Measurements from ENCODE around the gene NCOA7. TPM values are rescaled to one million over a fixed set of nuclear protein-coding genes. Genes with fewer than 3 reads are reported as not detected.

The NCOA7 gene
- total RNA-seq, 4 donors from 2014 or later: 11.1 to 28.4 (median 22.1) TPM

GRCh38 chr6:125944896-125945295, 154.1 kb downstream of the NCOA7 start:
- Histone ChIP-seq H3K4me3 (no peak overlapping the region), H3K4me1 (peaks cover 74% of the 10 kb centered on the region), H3K9me3 (no peaks in the 10 kb centered on the region), H3K36me3 (no peaks in the 10 kb centered on the region), H3K27ac (peak overlapping the region; percentile 20), H3K27me3 (no peaks in the 10 kb centered on the region)
- DNase-seq (ENCODE audit: low spot score in 2 of 2): no peak
- whole genome bisulfite sequencing: 60% methylated on average over 1 of the region's 1 CpG
- no peak for TF ChIP-seq POLR2A (IDR thresholded peaks at IDR 0.05)
- no peak for TF ChIP-seq CTCF (IDR thresholded peaks at IDR 0.05)

DNA sequence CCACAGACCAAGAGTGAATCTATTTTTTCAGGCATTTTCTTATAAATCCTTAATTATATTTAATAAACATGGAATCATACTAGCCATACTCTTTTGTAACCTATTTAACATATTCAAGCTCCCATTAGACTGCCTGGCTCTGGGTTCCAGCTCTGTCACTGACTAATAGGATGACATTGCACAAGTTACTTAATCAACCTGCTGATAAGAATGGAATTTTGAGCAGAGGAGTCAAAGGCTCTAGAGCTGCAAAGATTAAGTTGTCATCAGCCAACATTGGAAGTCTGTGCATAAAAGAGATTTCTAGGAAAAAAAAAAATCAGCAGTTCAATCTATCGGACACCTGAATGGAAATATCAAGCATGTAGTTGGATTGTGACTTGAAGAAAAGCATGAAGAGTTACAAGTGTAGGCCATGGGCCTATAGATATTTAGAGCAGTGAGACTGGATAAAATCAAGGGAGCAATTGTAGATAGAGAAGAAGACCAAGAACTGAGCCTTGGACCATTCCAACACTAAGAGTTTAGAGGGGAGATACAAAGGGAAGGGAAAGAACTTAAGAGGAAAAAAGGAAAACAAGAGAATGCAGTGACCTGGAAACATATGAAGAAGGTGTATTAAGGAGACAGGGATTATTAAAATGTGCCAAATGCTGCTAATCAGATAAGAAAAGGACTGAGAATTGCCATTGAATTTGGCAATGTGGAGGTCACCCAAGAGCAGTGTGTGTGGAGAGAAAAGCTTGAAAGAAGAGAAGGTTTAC, 154.8 kb downstream of the NCOA7 start:
- 58% methylated on average over 1 of the region's 1 CpG for WGBS
- Histone ChIP-seq H3K36me3 (no peaks in the 10 kb centered on the region), H3K27me3 (no peaks in the 10 kb centered on the region), H3K27ac (peak overlapping the region; percentile 55), H3K9me3 (no peaks in the 10 kb centered on the region), H3K4me1 (peaks cover 70% of the 10 kb centered on the region), H3K4me3 (no peak overlapping the region)
- no peak for DNase-seq (ENCODE audit: low spot score in 2 of 2)
- TF ChIP-seq CTCF (IDR thresholded peaks at IDR 0.05): no peak
- TF ChIP-seq POLR2AphosphoS5 (IDR thresholded peaks at IDR 0.05): no peak
- no peak for TF ChIP-seq POLR2A (IDR thresholded peaks at IDR 0.05)
- TF ChIP-seq EP300 (IDR thresholded peaks at IDR 0.05): no peak

DNA sequence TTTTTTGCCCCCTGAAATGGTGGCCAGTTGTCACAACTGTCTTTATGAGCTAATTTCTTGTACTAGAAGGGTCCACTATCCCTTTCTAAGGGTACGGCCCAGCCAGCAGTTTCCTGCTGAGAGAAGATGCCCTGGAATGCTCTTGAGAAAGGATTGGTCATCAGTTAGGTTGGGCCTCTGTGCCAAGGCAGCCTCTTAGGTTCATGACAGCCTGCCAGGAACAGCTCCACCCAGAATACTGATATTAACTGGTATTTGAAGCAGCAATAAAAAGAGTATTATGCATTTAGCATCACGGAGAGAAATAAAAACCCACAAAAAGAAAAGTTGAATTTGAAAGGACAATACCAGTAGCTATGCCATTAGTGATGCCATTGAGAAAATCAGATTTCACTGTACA, 156.9 kb downstream of the NCOA7 start:
- WGBS: 42% methylated on average over 2 of the region's 2 CpGs
- no peaks in the 10 kb centered on the region for H3K36me3 ChIP-seq
- H3K4me3 ChIP-seq: no peak overlapping the region
- H3K9me3 ChIP-seq: no peaks in the 10 kb centered on the region
- TF ChIP-seq POLR2A (IDR thresholded peaks at IDR 0.05): no peak
- no peak for TF ChIP-seq POLR2AphosphoS5 (IDR thresholded peaks at IDR 0.05)
- no peak for TF ChIP-seq CTCF (IDR thresholded peaks at IDR 0.05)
- no peak for TF ChIP-seq EP300 (IDR thresholded peaks at IDR 0.05)
- no peak for DNase-seq (ENCODE audit: low spot score in 2 of 2)
- no peaks in the 10 kb centered on the region for H3K27me3 ChIP-seq
- no peak overlapping the region for H3K27ac ChIP-seq
- peaks cover 52% of the 10 kb centered on the region for H3K4me1 ChIP-seq

GRCh38 chr6:125948455-125948854, 157.7 kb downstream of the NCOA7 start:
- Histone ChIP-seq H3K27me3 (no peaks in the 10 kb centered on the region), H3K36me3 (no peaks in the 10 kb centered on the region), H3K27ac (no peak overlapping the region), H3K9me3 (no peaks in the 10 kb centered on the region), H3K4me3 (no peak overlapping the region), H3K4me1 (peaks cover 44% of the 10 kb centered on the region)
- no peak for DNase-seq (ENCODE audit: low spot score in 2 of 2)
- TF ChIP-seq POLR2A (IDR thresholded peaks at IDR 0.05) (no peak), POLR2AphosphoS5 (IDR thresholded peaks at IDR 0.05) (no peak), EP300 (IDR thresholded peaks at IDR 0.05) (no peak), CTCF (IDR thresholded peaks at IDR 0.05) (no peak)
- 92% methylated on average over 3 of the region's 3 CpGs for WGBS

DNA sequence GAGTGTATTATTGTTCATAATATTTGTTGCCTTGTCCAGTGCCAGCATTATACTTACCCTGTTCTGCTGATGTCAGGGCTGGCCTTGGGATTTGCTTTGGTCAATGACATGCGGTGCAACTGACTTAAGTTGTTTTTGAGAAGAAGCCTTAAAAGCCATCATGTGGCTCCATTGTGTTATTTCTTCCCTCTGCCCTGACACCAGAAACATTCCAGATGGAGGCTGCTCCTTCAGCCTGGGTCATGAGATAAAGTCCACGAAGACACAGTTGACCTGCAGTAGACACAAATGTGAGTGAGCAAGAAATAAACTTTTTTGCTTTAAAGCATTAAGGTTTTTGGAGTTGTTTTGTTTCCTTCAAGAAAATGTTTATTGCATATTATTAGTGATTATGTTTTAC, 158.3 kb downstream of the NCOA7 start:
- TF ChIP-seq EP300 (IDR thresholded peaks at IDR 0.05) (no peak), CTCF (IDR thresholded peaks at IDR 0.05) (no peak), POLR2AphosphoS5 (IDR thresholded peaks at IDR 0.05) (no peak), POLR2A (IDR thresholded peaks at IDR 0.05) (no peak)
- H3K27ac ChIP-seq: no peak overlapping the region
- DNase-seq (ENCODE audit: low spot score in 2 of 2): no peak

More for the DNA sequence above, 158.3 kb downstream of the NCOA7 start:
- Histone ChIP-seq H3K36me3 (no peaks in the 10 kb centered on the region), H3K27me3 (no peaks in the 10 kb centered on the region), H3K4me3 (no peak overlapping the region), H3K4me1 (peaks cover 37% of the 10 kb centered on the region), H3K9me3 (no peaks in the 10 kb centered on the region)
- 92% methylated on average over 2 of the region's 2 CpGs for WGBS

Measured in suprapubic skin (tissue), 4 donors.